Right atrium auricular region (tissue), 2 donors: ENCODE measurements around the gene NECAB3. TPM values are rescaled to one million over a fixed set of nuclear protein-coding genes. Genes with fewer than 3 reads are reported as not detected.

ENCODE experiments used
- DNase-seq: peaks from one replicate; pipeline ENCODE4 v3.0.0-alpha.2; 2019; ENCODE audit warnings: low spot score
- H3K27ac ChIP-seq, 2 donors: fragments of 200-600 bp; sonication (generic); 1 replicate in 1 of 2; 2 replicates in 1 of 2; pipeline ENCODE4 v1.5.1; 2016 to 2019
- H3K27me3 ChIP-seq, 2 donors: fragments of 200-600 bp; sonication (generic); one replicate each; pipeline versions ENCODE4 v1.5.1 to v1.6.0; 2017 to 2019
- H3K36me3 ChIP-seq: fragments of 200-600 bp; sonication (generic); one replicate; pipeline ENCODE4 v1.5.1; 2016
- H3K4me1 ChIP-seq, 2 donors: fragments of 200-600 bp; sonication (generic); one replicate each; pipeline versions ENCODE4 v1.5.1 to v1.6.0; 2017 to 2019
- H3K4me3 ChIP-seq, 2 donors: fragments of 200-600 bp; sonication (generic); 1 replicate in 1 of 2; 2 replicates in 1 of 2; pipeline ENCODE4 v1.5.1; 2017 to 2019; ENCODE audit warnings: mild to moderate bottlenecking in 1 of 2, moderate library complexity in 1 of 2
- H3K9me3 ChIP-seq, 2 donors: fragments of 200-600 bp; sonication (generic); one replicate each; pipeline ENCODE4 v1.5.1; 2019
- total RNA-seq, 2 donors: library from RNA; depleted of rRNA; stranded (reverse); fragments of >200 nt; gene quantifications; one replicate each; pipeline ENCODE4 v1.1.0, GENCODE V29; 2016
- TF ChIP-seq, protein P1 (sequence below), 2 donors: fragments of 200-600 bp; sonication (generic); IDR thresholded peaks; one replicate each; pipeline ENCODE4 v1.5.1; 2019; ENCODE audit warnings: antibody characterized with exemption in 2 of 2

The NECAB3 gene
- total RNA-seq, 2 donors from 2014 or later: 81.7 to 88.4 TPM

DNA sequence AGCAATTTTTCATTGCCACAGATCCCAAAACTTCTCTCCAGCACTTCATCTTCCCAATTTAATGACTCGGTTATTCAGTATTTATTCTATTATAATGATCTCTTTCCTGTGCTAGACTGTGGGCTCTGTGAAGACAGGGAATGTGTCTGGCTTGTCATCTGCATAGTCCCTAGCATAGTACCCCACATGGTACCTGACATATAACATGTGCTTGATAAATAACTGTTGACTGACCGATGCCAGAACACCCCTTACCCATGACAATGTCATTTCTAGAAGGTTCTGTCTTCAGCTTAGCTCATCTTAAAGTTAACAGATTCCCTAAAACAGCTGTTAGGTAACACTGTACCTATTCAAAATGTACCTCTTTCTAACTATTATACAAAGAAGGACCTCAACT lies 42.3 kb upstream of the NECAB3 start:
- Histone ChIP-seq H3K4me1 (peaks cover 0 to 12% of the 10 kb centered on the region in 2 donors), H3K36me3 (peaks cover 20% of the 10 kb centered on the region), H3K27me3 (no peaks in the 10 kb centered on the region), H3K27ac (no peak overlapping the region), H3K4me3 (no peak overlapping the region), H3K9me3 (no peaks in the 10 kb centered on the region)
- TF ChIP-seq, protein P1, sequence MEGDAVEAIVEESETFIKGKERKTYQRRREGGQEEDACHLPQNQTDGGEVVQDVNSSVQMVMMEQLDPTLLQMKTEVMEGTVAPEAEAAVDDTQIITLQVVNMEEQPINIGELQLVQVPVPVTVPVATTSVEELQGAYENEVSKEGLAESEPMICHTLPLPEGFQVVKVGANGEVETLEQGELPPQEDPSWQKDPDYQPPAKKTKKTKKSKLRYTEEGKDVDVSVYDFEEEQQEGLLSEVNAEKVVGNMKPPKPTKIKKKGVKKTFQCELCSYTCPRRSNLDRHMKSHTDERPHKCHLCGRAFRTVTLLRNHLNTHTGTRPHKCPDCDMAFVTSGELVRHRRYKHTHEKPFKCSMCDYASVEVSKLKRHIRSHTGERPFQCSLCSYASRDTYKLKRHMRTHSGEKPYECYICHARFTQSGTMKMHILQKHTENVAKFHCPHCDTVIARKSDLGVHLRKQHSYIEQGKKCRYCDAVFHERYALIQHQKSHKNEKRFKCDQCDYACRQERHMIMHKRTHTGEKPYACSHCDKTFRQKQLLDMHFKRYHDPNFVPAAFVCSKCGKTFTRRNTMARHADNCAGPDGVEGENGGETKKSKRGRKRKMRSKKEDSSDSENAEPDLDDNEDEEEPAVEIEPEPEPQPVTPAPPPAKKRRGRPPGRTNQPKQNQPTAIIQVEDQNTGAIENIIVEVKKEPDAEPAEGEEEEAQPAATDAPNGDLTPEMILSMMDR (IDR thresholded peaks at IDR 0.05): no peak
- no peak for DNase-seq

DNA sequence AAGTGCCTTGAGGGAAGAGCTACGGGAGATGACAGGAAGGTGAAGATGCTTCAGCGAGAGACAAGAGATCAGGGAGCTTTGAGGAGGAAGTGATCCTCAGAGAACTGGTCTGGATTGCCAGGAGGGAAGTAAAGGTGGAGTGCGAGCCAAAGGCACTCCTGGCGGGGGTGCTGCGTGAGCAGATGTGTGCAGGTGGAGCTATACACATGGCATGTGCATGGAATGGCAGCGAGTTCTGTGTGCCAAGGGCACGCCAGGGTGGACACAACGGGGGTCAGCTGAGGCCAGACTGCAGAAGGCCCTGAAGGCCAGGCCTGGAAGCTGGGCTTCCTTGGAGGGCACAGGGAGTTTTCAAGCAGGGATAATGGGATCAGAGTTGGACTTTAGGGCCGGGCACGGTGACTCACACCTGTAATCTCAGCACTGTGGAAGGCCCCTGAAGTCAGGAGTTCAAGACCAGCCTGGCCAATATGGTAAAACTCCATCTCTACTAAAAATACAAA lies 39.7 kb upstream of the NECAB3 start:
- Histone ChIP-seq H3K4me1 (peaks cover 0 to 3% of the 10 kb centered on the region in 2 donors), H3K36me3 (peaks cover 30% of the 10 kb centered on the region), H3K27ac (no peak overlapping the region), H3K27me3 (no peaks in the 10 kb centered on the region), H3K4me3 (no peak overlapping the region), H3K9me3 (no peaks in the 10 kb centered on the region)
- DNase-seq: no peak
- TF ChIP-seq, protein P1 (IDR thresholded peaks at IDR 0.05): no peak

DNA sequence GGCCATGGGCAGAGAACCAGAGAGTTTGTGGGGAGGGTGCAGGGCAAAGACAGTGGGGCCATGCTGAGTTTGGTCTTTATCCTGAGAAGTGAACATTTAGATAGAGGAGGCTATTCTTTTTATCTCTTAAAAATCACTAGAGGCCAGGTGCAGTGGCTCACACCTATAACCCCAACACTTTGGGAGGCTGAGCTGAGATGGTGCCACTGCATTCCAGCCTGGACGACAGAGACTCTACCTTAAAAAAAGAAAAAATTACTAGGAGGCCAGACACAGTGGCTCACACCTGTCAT lies 37.2 kb upstream of the NECAB3 start:
- Histone ChIP-seq H3K4me1 (no peaks in the 10 kb centered on the region), H3K9me3 (no peaks in the 10 kb centered on the region), H3K4me3 (no peak overlapping the region), H3K36me3 (peaks cover 39% of the 10 kb centered on the region), H3K27me3 (no peaks in the 10 kb centered on the region), H3K27ac (no peak overlapping the region)
- no peak for DNase-seq
- TF ChIP-seq, protein P1 (IDR thresholded peaks at IDR 0.05): no peak

DNA sequence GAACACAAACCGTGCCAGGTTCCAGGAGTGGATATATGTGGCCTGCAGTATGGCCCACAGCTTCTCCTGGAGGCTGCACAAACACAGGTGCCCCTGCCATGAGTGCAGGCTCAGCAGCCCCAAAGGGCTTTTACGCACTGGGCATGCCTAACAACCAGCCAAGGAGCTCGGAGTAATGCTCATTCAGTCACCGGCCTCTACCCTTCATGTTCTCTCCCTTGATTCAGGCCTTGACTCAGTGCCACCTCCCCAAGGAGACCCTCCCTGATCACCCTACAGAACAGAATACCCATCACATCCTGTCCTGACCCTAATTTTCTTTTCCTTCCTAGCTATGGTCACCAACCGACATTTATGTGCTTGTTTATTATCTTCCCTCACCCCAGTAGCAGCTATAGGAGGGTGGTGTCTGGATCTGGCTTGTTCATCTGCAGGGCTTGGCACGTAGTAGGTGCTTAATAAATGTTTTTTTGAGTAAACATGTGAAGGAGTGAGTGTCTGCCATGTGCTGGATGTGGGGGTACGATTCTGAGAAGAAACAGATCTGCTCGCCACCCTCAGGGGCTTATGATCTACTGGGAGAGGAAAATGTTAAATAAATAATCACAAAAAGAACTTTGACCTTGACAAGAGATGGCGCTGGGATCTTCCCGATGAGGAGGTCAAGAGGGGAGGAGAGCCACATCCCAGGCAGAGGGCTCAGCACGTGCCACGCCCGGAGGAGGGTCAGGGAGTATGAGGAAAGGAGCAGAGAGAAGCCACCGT lies 36.6 kb upstream of the NECAB3 start:
- TF ChIP-seq, protein P1 (IDR thresholded peaks at IDR 0.05): no peak
- no peaks in the 10 kb centered on the region for H3K9me3 ChIP-seq
- H3K4me3 ChIP-seq: no peak overlapping the region
- no peaks in the 10 kb centered on the region for H3K27me3 ChIP-seq
- no peak for DNase-seq
- no peaks in the 10 kb centered on the region for H3K4me1 ChIP-seq
- H3K27ac ChIP-seq: no peak overlapping the region
- peaks cover 39% of the 10 kb centered on the region for H3K36me3 ChIP-seq

DNA sequence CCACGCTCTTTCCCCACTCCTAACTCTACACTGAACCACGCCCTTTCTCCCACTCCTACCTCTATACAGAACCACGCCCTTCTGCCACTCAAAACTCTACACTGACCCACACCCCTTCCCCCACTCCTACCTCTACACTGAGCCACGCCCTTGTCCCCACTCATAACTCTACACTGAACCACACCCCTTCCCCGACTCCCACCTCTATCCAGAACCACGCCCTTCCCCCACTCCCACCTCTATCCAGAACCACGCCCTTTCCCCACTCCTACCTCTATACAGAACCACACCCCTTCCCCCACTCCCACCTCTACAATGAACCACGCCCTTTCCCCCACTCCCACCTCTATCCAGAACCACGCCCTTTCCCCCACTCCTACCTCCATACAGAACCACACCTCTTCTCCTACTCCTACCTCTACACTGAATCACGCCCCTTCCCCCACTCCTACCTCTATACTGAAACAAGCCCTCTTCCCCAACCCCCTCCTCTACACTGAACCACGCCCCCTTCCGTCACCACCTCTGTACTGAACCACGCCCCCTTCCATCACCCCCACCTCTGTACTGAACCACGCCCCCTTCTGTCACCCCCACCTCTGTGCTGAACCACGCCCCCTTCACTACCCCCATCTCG lies 35.8 kb upstream of the NECAB3 start:
- H3K27me3 ChIP-seq: no peaks in the 10 kb centered on the region
- no peaks in the 10 kb centered on the region for H3K4me1 ChIP-seq
- no peak overlapping the region for H3K4me3 ChIP-seq
- H3K9me3 ChIP-seq: no peaks in the 10 kb centered on the region
- H3K36me3 ChIP-seq: peaks cover 39% of the 10 kb centered on the region
- TF ChIP-seq, protein P1 (IDR thresholded peaks at IDR 0.05): no peak
- no peak for DNase-seq
- H3K27ac ChIP-seq: no peak overlapping the region
